IMR-90 (cell line): ENCODE results near the gene LRP6.

Experiments
- CEBPB ChIP-seq: IDR thresholded peaks from 2 replicates; pipeline ENCODE4 v1.6.1; 2012; ENCODE audit warnings: low read depth, low read length, improper control_type of control experiment
- CTCF ChIP-seq: conservative IDR thresholded peaks from 2 replicates; pipeline ENCODE4 v1.5.1; 2012; ENCODE audit warnings: mild to moderate bottlenecking, low read depth, low read length, improper control_type of control experiment
- FOS ChIP-seq: fragments of 150-350 bp; IDR thresholded peaks from 2 replicates; pipeline ENCODE4 v1.6.1; 2016; ENCODE audit warnings: low read depth, low read length
- MAZ ChIP-seq: IDR thresholded peaks from 2 replicates; pipeline ENCODE4 v1.6.1; 2012; ENCODE audit warnings: low read depth, mild to moderate bottlenecking, low read length, improper control_type of control experiment, moderate library complexity, borderline replicate concordance
- MXI1 ChIP-seq: IDR thresholded peaks from 2 replicates; pipeline ENCODE4 v1.6.1; 2012; ENCODE audit warnings: low read depth, mild to moderate bottlenecking, low read length, moderate library complexity, borderline replicate concordance
- POLR2A ChIP-seq: IDR thresholded peaks from 2 replicates; pipeline ENCODE4 v1.6.1; 2012; ENCODE audit warnings: mild to moderate bottlenecking, low read depth, low read length
- RAD21 ChIP-seq: IDR thresholded peaks from 2 replicates; pipeline ENCODE4 v1.6.1; 2012; ENCODE audit warnings: low read length, improper control_type of control experiment
- RCOR1 ChIP-seq: IDR thresholded peaks from 2 replicates; pipeline ENCODE4 v1.6.1; 2012; ENCODE audit warnings: mild to moderate bottlenecking, low read length, improper control_type of control experiment; ENCODE audit not compliant: insufficient replicate concordance
- RFX5 ChIP-seq: IDR thresholded peaks from 2 replicates; pipeline ENCODE4 v1.8.0; 2012; ENCODE audit warnings: low read depth, mild to moderate bottlenecking, low read length, moderate library complexity
- USF2 ChIP-seq: fragments of 150-350 bp; IDR thresholded peaks from 2 replicates; pipeline ENCODE4 v1.6.1; 2017; ENCODE audit warnings: mild to moderate bottlenecking, antibody characterized with exemption, low read length, low read depth

- TF ChIP-seq POLR2A = no peak
- no peak for TF ChIP-seq MXI1
- no peak for TF ChIP-seq CTCF
- no peak for TF ChIP-seq CEBPB
- no peak for TF ChIP-seq FOS
- TF ChIP-seq RAD21 = no peak
- no peak for TF ChIP-seq MAZ
- TF ChIP-seq RCOR1 = no peak
- no peak for TF ChIP-seq USF2
- TF ChIP-seq RFX5 = no peak
Measured at GRCh38 chr12:12098691-12099015, 168.2 kb downstream of the LRP6 start.
